A549 (cell line): Measurements from ENCODE around the gene IRF5.

Source experiments
- HDAC2 ChIP-seq: fragments of 200-600 bp; sonication (generic); IDR thresholded peaks from 2 replicates; pipeline ENCODE4 v1.6.1; 2016
- RFX5 ChIP-seq: fragments of 450-650 bp; IDR thresholded peaks from 2 replicates; pipeline ENCODE4 v1.7.1; 2014; ENCODE audit warnings: antibody characterized with exemption, mild to moderate bottlenecking, moderate library complexity
- TF ChIP-seq, protein P1 (sequence below): fragments of >200 bp; sonication (Bioruptor Twin); formaldehyde crosslinking; IDR thresholded peaks from 3 replicates; pipeline ENCODE4 v1.5.1; 2016
- TF ChIP-seq, protein P2 (sequence below): IDR thresholded peaks from 2 replicates; pipeline ENCODE4 v1.6.1; 2012

DNA sequence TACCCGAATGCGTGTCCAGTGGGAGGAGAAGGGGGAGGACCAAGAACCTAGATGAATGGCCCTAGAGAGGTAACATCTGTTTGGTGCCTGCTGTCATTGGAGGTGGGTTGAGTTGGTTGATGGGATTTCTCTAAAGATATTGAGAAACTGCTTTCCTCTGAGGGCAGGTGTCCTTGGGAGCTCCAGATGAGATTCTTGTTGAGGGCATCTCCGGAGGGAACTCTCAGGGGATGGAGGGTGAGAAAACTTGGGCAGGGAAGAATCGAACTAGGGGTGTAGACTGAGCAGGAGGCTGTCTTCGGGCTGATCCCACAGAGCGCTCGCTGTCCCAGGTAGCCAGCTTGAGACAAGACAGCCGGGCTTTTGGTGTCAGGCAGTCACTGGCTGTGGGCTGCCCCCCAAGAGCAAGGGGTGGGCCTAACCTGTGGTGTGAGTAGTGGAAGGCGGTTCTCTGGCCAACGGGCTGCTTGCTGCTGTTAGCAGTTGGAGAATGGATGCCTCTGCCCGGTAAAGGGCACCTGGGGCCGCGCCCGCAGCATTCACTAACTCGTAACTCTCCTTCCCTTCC, 3.7 kb downstream of the IRF5 start:
- TF ChIP-seq, protein P1, sequence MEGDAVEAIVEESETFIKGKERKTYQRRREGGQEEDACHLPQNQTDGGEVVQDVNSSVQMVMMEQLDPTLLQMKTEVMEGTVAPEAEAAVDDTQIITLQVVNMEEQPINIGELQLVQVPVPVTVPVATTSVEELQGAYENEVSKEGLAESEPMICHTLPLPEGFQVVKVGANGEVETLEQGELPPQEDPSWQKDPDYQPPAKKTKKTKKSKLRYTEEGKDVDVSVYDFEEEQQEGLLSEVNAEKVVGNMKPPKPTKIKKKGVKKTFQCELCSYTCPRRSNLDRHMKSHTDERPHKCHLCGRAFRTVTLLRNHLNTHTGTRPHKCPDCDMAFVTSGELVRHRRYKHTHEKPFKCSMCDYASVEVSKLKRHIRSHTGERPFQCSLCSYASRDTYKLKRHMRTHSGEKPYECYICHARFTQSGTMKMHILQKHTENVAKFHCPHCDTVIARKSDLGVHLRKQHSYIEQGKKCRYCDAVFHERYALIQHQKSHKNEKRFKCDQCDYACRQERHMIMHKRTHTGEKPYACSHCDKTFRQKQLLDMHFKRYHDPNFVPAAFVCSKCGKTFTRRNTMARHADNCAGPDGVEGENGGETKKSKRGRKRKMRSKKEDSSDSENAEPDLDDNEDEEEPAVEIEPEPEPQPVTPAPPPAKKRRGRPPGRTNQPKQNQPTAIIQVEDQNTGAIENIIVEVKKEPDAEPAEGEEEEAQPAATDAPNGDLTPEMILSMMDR: no peak
- TF ChIP-seq HDAC2 (no peak), RFX5 (no peak)
- TF ChIP-seq, protein P2, sequence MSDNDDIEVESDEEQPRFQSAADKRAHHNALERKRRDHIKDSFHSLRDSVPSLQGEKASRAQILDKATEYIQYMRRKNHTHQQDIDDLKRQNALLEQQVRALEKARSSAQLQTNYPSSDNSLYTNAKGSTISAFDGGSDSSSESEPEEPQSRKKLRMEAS: no peak
